ENCODE results near the gene MPP3.
"Not testable (repeated sequence)": the region's sequence is repeated elsewhere in the genome, so short reads cannot be mapped to it uniquely, and the experiment has no call there.

The MPP3 gene, protein sequence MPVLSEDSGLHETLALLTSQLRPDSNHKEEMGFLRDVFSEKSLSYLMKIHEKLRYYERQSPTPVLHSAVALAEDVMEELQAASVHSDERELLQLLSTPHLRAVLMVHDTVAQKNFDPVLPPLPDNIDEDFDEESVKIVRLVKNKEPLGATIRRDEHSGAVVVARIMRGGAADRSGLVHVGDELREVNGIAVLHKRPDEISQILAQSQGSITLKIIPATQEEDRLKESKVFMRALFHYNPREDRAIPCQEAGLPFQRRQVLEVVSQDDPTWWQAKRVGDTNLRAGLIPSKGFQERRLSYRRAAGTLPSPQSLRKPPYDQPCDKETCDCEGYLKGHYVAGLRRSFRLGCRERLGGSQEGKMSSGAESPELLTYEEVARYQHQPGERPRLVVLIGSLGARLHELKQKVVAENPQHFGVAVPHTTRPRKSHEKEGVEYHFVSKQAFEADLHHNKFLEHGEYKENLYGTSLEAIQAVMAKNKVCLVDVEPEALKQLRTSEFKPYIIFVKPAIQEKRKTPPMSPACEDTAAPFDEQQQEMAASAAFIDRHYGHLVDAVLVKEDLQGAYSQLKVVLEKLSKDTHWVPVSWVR

GRCh38 chr17:43832976-43833829, at the start of gene MPP3:
TSS of gene MPP3 (minus strand) at chr17:43833146. CDS start at chr17:43831906, 1,240 bp downstream.
- peak; percentile 10 for DNase-seq

DNA sequence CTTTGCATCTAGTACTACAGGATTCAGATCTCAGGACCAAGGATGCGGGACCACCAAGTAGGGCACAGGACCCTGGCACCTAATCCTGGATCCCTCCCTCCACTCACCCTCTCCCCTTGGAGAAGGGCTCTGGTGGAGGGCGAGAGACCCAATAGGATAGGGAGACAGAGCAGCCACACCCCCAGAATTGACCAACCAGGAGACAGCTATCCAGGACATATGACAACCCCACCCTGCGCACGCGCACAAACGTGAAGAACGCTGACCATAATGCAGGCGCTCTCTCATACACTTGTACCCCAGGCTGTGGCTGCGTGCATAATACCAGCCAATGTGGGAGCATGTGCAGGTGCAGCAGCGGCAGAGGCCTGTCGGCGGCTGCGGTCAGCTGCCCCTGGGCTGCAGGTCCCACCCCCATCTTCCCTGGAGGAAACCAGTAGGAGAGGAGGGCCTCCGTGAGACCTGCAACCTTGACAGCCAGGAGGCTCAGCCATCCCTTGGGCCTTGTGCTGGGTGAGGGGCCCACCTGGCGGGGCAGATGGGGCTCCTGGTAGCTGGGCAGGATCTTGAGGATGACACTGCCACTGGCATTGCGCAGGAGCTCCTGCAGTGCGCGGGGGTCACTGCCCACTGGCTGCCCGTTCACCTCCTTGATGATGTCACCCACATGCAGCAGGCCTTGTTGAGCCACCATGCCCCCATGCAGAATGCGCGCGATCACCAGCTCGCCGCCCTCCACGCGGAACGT, 49.0 kb upstream of the MPP3 start:
- no peak for DNase-seq

DNA sequence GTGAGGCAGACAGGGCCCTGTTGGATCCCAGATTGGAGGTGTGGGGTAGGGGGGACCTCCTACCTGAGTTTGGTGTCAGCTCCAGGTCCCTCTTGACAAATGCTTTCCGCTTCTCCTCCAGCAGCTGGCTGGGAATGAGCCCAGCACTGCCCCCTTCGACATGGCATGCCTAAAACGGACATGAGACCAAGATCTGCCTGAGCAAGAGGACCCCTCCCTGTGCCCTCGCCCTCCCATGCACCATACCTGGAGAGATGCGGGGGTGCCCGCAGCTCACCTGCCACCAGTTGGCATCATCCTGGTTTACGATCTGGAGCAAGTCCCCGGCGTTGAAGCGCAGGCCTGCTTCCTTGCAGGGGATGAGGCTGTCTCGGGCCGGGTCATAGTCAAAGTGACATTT, 48.2 kb upstream of the MPP3 start:
- no peak for DNase-seq

DNA sequence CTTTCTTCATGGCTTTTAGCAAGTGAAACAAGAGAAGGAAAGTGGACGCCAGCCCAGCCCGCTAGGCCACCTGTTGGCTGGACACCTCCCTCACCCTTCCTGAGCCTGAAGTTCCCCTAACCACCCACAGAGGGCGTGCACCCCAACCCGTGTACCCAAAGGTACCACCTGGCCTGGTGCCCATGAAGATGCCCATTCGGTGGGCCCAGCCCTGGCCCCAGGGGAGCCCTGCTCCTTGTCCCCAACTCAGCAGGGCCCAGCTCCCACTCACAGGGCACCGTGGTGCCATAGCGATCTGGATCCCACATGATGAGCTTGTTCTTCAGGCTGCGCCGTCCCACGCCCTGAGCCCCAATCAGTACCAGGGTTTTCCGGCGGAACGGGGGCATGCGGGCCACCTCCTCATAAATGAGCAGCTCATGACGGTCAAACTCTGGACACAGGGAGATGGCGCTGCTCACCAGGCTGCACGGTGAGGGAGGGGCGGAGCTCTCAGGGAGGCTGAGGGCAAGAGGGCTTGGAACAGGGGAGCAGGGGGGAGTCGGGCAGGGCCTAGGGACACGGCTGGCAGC, 47.6 kb upstream of the MPP3 start:
- DNase-seq, result no peak

GRCh38 chr17:43879723-43880419, 46.9 kb upstream of the MPP3 start:
- no peak for DNase-seq

DNA sequence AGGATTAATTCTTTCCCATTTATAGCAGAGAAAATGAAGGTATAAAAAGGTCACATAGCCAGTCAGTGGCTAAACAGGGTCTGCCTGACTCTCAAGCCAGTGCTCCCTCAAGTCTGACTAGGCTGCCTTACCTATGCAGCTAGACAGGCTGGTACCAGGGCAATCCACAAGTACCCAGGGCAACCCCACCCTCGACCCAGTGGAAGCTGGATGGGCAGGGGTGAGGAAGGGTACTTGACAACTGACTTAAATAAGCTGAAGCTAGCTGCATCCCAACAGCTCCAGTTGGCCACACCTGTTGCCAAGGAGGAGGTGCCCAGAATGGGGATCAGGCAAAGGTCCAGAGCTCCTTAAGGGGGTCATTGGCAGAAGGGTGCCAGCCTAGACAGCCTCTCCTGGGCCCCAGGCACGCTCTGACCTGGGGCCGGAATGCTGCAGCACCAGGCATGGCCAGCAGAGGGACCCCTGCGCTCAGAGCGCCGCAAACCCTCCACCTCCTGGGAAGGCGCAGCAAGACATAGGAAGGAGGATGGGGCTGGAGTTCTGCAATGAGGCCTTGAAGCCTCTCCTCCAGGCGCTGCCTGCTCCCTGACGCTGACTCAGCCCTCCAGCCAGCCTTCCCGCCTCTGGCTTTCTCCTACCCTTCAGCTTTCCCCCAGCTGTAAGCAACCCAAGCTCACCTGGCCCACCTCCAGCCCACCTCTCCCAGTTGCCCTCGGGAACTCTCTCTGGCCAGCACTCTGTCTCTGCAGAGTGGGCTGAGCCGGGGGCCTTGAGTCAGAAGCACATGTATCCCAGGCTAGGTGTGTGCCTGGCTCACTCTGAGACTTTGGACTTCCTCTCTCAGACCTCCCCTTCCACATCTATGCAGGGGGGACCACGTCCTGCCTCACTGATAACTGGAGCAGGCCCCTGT, 45.6 kb upstream of the MPP3 start:
- DNase-seq, result peak; percentile 40

DNA sequence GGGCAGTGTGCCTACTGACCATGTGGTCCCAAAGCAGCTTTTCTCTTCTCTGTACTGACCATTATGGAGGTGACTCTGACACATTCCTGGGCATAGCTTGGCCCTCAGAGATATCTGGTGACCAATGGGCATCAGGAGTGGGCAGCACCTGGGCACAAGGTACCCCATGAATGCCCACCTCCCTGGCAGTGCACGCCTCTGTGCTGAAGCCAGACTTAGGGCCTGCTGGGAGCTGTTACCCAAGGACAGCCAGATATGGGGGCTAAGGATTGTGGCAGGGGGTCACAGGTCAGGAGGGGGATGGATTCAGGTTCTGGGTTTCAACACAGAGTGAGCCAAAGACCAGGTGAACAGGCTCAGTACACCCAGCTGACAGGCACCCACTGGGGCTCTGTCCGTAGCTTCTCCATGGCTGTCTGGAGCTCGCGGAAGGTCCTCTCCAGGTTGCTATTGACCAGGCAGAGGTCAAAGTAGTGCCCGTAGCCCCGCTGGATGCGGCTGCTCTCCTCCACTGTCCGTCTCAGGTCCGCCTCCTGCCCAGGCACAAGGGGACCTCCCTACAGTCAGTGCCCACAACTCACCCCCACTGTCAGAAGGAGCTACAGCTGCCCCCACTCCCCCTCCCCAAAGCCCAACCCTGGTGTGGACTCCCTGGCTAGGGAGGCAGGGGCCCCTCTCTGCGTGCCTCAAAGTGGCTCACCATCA, 44.7 kb upstream of the MPP3 start:
- DNase-seq, result no peak

DNA sequence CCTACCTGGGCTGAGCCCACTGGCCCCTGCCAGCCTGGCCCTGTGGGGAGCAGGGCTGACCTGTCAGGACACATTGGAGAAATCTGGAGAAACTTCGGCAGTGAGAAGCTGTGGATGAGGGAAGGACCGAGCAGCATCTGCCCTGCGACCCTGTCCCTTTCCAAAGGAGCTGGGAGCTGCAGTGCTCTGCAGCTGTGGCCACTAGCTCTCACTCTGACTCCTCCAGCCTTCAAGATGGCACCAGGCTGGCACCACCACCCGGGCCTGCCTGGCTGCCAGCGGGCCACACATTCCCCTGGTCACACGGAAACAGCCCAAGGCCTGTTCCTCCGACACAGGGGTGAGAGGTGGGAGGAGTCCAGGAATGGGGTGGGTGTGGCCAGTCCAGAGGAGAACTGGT, 44.1 kb upstream of the MPP3 start:
- no peak for DNase-seq

GRCh38 chr17:43875476-43876147, 42.7 kb upstream of the MPP3 start:
- no peak for DNase-seq

DNA sequence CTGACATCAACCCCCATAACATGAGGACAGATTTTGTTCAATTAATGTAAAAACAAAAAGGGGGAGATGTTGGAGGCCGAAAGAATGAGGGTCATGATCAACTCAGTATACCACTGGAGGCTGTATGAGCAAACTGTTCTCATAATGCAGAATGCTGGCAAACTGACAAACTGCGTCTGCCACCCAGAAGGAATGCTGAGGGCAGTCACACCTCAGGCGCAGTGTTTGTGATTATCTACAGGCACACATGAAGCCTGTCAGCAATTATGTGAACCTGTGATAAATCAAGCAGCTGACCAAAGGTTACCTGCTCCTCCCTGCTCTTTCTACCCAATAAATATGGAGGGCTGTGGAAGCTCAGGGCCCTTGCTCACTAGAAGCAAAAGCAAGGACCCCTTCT, 41.3 kb upstream of the MPP3 start:
- DNase-seq, result no peak

GRCh38 chr17:43873815-43874214, 40.9 kb upstream of the MPP3 start:
- DNase-seq, result no peak

- no peak for DNase-seq
Measured at GRCh38 chr17:43873091-43873490, 40.1 kb upstream of the MPP3 start.

DNA sequence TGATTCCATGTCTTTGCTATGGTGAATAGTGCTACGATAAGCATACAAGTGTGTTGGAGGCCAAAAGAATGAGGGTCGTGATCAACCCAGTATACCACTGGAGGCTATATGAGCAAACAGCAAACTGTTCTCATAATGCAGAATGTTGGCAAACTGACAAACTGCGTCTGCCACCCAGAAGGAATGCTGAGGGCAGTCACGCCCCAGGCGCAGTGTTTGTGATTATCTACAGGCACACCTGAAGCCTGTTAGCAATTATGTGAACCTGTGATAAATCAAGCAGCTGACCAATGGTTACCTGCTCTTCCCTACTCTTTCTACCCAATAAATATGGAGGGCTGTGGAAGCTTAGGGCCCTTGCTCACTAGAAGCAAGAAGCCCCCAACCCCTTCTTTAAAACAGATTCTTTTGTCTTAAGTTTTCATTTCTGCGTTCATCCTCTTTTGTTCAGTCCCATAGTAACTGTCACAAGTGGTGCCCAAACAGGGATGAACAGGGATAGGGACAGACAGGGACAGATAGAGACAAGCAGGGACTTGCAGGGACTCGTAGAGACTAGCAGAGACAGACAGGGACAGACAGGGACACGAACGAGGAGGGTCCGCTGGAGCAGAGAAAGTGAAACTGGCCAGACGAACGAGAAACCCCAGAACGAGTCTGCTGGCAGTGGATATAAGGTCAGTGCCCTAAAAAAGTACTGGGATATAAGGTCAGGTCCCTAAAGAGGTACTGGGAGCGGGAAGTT, 39.2 kb upstream of the MPP3 start:
- no peak for DNase-seq

DNA sequence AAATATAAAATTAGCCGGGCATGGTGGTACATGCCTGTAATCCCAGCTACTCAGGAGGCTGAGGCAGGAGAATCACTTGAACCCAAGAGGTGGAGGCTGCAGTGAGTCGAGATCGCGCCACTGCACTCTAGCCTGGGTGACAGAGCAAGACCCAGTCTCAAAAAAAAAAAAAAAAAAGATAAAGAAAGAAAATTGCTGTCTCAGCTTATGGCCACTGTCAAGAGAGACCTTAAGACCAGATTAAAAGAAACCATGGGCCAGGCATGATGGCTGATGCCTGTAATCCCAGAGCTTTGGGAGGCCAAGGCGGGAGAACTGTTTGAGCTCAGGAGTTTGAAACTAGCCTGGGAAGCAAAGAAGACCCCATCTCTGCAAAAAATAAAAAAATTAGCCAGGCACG, 36.1 kb upstream of the MPP3 start:
- not testable (repeated sequence) for DNase-seq

DNA sequence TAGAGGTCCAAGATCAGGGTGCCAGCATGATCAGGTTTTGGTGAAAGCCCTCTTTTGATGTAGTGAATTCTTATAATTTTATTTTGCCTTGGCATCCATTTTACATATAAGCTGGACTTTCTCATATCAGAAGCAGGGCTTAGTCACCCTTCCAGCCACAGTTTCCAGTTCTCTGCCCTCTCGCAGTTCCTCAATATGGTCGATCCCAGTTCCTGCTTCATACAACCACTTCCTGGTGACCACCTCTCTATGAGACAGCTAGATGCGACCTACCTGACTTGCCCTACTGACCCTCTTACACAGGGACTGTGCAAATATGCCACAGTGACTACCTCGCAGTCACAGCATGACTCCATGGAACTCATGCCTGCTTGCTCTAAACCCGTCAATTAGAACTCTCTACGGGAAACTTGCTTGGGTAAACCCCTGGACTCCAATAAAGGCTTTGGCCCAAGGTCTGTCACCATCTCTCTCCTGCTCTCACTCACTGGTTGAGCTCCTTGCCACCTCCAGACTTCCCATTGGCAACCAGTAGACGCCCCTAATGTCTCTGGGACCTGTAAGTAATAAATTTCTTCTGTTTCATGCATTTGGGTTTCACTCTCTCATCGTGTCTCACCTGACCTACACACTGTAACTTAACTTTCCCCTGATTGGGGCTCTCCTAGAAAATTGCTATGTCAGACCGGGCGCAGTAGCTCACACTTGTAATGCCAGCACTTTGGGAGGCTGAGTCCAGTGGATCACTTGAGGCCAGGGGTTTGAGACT, 35.5 kb upstream of the MPP3 start:
- DNase-seq, result no peak

DNA sequence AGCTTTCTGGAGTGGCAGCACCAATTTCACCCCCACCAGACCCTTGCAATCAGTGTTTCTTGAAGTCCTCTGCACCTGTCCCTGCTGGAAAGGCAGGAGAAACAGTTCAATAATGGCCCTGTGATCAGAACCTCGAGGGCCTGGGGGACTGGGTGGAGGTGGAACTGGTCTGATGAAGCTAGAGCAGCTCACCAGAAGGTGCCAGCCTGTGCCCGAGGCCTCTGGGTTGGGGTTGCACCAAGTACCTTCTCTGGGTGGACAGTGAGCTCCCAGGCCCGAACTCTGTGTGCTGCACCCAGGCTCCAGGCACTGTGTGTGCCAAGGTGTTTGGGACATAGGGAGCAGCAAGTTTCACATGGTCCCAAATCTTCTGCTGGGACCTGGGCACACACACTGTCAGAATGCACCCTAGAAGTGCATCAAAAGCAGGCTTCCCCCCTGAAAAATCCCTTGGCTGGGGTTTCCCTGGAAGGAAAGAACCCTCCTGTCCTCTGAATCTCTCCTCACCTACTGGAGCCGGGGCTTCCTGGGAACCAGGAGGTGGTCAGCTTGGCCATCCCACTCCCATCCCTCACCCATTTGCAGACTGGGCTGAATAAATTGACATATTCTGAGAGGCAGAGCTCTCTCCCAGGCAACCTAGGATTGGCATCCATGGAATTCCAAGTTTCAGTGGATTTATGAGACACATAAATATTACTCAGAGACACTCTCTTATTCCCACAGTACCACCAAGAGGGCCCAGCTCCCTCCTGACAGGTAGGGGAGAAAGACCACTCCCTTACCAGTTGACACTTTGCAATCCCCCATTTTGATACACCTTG, 31.4 kb upstream of the MPP3 start:
- no peak for DNase-seq

DNA sequence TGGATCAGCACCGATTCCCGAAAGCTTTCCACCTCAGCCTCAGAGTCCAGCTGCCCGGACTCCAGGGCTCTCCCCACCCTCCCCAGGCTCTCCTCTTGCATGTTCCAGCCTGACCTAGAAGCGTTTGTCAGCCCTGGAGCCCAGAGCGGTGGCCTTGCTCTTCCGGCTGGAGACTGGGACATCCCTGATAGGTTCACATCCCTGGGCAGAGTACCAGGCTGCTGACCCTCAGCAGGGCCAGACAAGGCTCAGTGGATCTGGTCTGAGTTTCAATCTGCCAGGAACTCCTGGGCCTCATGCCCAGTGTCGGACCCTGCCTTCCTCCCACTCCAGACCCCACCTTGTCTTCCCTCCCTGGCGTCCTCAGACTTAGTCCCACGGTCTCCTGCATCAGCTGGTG, 29.0 kb upstream of the MPP3 start:
- DNase-seq, result no peak
